Activated effector memory CD4-positive, alpha-beta T cell treated with Interleukin-2 at 50 U/mL for 16 hours (primary cell): ENCODE data around the gene TAOK3.
A peak's percentile ranks its signal among the peaks of the same experiment; 100 is the strongest.

ENCODE experiments used
- DNase-seq: peaks from one replicate; pipeline ENCODE4 v3.0.0-alpha.2; 2020

Gene TAOK3

DNA sequence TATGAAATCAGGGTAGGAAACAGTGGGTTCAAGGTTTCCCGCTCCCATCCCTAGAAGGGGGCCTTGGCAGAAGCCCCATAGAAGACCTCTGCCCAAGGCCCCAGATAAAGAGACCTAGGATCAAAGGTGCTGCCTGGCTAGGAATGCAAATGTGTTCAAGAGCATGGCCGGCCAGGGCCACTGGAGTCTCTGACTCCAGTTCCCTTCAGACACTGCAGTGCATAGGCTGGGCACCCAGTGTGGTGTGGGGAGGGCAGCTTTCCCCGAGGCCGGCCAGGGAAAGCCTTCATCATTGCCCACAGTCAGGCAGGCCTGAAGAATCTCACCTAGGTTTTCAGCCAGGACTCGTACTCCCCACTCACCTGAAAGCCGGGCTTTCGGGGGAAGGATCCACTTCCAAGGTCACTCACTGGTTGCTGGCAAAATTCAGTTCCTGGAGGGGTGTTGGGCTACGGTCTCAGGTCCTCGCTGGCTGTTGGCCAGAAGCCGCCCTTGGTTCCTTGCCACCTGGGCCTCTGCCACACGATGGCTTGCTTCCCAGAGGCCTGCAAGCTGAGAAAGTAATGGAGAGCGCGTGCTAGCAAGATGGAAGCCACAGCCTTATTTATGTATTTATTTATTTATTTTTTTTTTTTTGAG is 246.5 kb downstream of the TAOK3 start:
- DNase-seq: no peak

DNA sequence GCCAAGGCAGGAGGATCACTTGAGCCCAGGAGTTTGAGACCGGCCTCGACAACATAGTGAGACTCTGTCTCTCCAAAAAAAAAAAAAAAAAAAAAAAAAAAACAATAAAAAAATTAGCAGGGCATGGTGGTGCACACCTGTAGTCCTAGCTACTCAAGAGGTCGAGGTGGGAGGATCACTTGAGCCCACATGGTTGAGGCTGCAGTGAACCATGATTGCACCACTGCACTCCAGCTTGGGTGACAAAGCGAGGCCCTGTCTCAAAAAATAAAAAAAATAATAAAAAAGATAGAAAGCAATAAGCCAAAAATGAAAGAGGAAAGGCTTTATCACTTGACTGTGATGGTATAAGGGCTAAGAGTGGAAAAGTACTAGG is 247.0 kb downstream of the TAOK3 start:
- DNase-seq: no peak

- DNase-seq: no peak
These were observed 248.3 kb downstream of the TAOK3 start for GRCh38 chr12:118124333-118124874.

DNA sequence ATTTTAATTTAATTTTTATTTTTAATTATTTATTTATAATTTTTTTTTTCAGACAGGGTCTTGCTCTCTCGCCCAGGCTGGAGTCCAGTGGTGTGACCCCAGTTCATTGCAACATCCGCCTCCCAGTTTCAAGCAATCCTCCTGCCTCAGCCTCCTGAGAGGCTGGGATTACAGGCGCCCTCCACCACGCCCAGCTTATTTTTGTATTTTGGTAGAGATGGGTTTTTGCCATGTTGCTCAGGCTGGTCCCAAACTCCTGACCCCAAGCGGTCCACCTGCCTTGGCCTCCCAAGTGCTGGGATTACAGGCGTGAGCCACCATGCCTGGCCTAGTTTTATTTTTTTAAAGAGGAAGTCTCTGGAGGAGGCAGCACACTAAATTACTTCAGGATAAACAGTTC is 250.4 kb downstream of the TAOK3 start:
- DNase-seq: no peak

- peak; percentile 58 for DNase-seq
These were observed 251.9 kb downstream of the TAOK3 start for GRCh38 chr12:118120579-118121363.

DNA sequence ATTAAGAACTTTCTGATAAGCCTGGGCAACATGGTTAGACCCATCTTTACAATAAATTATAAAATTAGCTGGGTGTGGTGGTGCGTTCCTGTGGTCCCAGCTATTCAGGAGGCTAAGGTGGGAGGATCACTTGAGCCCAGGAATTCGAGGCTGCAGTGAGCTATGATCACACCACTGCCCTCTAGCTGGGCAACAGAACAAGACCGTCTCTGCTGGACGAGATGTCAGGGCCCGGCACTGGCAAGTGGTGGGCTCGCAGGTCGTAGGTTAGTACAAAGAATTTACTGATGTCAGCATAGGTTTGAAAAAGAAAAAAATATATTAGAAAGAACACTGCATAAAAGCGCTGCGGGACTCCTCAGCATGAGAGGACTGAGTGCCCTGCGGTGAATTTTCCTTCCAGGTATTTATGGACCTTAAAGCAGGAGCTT is 253.2 kb downstream of the TAOK3 start:
- no peak for DNase-seq

- DNase-seq: no peak
These were observed 263.6 kb downstream of the TAOK3 start for GRCh38 chr12:118109088-118109487.

- DNase-seq: no peak
These were observed 265.0 kb downstream of the TAOK3 start for GRCh38 chr12:118107694-118108093.

DNA sequence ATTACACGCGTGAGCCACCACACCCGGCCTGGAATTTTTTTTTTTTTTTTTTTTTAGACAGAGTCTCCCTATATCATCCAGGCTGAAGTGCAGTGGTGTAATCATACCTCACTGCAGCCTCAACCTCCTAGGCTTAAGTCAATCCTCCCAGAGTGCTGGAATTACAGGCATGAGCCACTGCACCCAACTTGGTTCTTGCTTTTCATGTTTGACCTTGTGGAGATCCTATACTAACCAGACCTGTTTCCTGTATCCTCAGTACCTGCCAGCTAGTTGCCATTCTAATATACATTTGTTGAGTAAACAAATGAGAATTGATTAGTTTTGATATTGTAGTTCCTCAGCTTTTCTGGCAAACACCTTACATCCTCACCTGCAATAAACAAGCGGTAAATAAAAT is 265.7 kb downstream of the TAOK3 start:
- DNase-seq: no peak

DNA sequence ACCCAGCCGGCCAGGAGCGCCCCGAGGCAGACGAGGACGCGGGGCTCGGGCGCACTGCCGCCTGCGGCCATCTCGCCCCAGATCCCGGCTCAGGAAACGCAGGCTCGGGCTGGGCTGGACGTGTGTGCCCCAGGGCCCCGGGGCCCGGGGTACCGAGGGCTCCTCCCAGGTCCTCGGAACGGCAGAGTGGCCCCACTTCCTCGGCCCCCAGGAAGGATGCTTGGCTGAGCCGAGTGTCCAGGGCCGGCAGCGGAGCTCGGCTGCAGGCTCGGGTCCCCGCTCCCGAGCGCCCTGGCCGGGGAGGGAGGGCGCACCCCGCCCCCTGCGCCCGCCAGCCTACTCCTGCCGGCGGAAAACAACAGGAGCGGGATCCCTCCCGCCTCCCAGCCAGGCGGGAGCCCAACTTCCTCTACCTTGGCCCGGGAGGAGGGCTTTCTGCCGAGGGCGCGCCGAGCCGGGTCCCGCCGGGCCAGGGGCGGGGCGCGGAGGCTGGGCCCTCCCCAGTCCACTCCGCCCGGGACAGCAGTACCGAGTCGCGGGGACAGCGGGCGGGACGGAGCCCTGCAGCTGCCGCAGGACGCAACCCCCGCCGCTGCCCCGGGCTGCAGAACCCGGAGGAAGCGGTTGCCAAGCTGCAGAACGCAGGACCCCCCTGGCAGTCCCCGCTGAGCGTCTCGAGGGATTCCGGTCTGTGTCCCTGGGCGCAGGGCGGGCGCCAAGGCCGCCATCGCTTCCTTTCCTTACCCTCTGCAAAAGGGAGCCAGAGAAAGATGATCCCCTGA is 268.9 kb downstream of the TAOK3 start, which contains the start of gene VSIG10:
Gene VSIG10, minus strand, starts transcription at position 411 of the 782 bp plus-strand sequence. Its CDS starts 340 bp downstream, at position 71.
- DNase-seq: no peak

DNA sequence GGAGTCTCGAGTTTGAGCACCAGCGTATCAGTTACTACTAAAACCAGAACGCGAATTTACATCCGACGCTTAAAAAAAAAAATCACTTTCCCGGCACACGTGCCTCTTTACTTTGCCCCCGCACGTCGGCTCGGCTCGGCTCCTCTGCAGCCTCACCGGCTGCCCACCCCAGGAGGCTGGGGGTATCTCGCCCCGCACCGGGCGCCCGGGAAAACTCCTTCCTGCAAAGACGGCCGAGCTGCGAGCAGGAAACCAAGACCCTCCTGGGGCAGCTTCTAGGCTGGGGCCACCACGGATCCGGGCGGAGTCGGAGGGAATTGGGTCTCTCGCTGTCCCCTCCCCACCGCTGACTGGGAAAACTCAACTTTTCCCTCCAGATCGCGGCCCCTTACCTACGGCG is 269.5 kb downstream of the TAOK3 start:
- no peak for DNase-seq

GRCh38 chr12:118102609-118103008 is 270.1 kb downstream of the TAOK3 start:
- no peak for DNase-seq

GRCh38 chr12:118102070-118102469 is 270.6 kb downstream of the TAOK3 start:
- no peak for DNase-seq

DNA sequence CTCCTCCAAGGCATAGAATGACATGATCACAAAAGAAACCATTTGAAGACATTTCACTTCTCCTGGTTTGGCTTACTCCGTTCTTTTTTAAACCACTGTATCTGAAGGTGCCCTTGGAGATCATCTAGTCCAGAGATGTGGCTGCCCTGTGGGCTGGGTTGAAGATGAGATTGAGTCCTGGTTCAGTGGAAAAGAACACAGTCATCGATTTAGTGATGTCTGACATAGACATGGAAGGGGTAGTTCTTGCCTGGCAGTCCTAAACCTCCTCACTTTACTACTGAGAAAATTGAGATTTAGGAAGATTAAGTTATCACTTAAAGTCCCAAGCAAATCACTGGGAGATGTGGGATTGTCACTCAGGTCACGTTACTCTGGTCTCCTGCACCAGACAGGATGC is 271.7 kb downstream of the TAOK3 start:
- DNase-seq: no peak
